ENCODE data around the gene ERC2.

The ERC2 gene

GRCh38 chr3:55554634-55555425, 913.4 kb downstream of the ERC2 start:
- no peak overlapping the region for H3K4me3 ChIP-seq (replicated peaks; ENCODE audit: low read depth, low read length)
- DNase-seq (ENCODE audit: extremely low read depth, low read depth), result peak; percentile 78

DNA sequence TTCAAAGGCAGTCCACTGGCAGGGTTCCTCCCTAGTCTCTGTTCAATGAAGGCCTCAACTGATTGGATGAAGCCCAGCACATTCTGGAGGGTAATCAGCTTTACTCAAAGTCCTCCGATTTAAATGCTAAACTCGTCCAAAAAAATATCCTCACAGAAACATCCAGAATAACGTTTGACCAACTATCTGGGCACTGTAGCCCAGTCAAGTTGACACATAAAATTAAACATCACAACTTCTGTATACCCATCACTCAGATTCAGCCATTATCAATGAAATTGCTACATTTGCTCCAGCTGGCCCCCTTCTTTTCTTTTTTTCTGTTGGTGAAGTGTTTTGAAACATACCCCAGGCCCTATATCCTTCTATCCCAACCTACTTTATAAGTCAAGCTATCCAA, 916.6 kb downstream of the ERC2 start:
- TF ChIP-seq CTCF (IDR thresholded peaks at IDR 0.05; ENCODE audit: low read depth, low read length, missing control alignments), result no peak
- H3K4me3 ChIP-seq (replicated peaks; ENCODE audit: low read depth, low read length), result no peak overlapping the region
- DNase-seq (ENCODE audit: extremely low read depth, low read depth), result no peak

More at GRCh38 chr3:55554634-55555425, 913.4 kb downstream of the ERC2 start:
- TF ChIP-seq CTCF (IDR thresholded peaks at IDR 0.05; ENCODE audit: low read depth, low read length, missing control alignments), result no peak

DNA sequence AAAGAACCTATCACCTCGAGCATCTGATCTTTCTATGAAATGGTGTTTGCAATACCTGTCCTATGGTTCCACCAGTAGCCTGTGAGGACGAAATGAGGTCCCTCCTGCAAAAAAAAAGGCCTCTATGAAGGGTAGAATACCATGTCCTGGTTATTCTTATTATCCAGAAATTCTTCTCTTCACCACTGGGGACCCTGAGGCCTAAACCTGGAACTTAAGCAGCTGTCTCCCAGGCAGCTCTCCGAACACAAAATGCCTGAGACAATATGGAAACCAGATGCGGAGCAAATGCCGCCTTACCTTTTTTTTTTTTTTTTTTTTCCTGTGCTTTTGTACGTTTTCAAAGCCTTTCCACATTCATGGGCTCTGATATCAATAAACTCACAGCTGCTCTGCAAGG, 919.1 kb downstream of the ERC2 start:
- peak; percentile 50 for TF ChIP-seq CTCF (IDR thresholded peaks at IDR 0.05; ENCODE audit: low read depth, low read length, missing control alignments)
- H3K4me3 ChIP-seq (replicated peaks; ENCODE audit: low read depth, low read length), result no peak overlapping the region
- peak; percentile 77 for DNase-seq (ENCODE audit: extremely low read depth, low read depth)

- H3K4me3 ChIP-seq (replicated peaks; ENCODE audit: low read depth, low read length), result no peak overlapping the region
- TF ChIP-seq CTCF (IDR thresholded peaks at IDR 0.05; ENCODE audit: low read depth, low read length, missing control alignments), result no peak
- DNase-seq (ENCODE audit: extremely low read depth, low read depth), result no peak
Observed at GRCh38 chr3:55546866-55547669, 921.2 kb downstream of the ERC2 start.

GRCh38 chr3:55545995-55546394, 922.3 kb downstream of the ERC2 start:
- no peak for DNase-seq (ENCODE audit: extremely low read depth, low read depth)
- H3K4me3 ChIP-seq (replicated peaks; ENCODE audit: low read depth, low read length), result no peak overlapping the region
- no peak for TF ChIP-seq CTCF (IDR thresholded peaks at IDR 0.05; ENCODE audit: low read depth, low read length, missing control alignments)

DNA sequence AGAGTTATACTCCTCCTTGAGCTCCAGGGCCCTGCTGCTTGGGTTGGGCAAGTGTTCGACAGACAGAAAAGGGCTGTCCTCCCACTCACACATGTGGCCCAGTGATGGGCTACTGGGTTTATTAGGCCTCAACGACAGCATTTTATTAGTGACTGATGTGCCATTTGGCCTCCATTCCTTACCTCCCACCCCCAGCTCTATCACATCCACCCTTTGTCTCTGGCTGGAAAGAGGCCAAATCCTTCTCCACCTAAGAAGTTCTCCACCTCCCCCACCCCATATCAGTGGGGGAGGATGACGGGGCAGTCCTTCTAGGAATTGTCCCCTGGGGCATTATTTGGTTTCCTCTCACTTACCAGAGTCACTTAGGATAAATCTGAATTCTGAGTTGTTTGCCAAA, 924.0 kb downstream of the ERC2 start:
- TF ChIP-seq CTCF (IDR thresholded peaks at IDR 0.05; ENCODE audit: low read depth, low read length, missing control alignments), result no peak
- DNase-seq (ENCODE audit: extremely low read depth, low read depth), result no peak
- no peak overlapping the region for H3K4me3 ChIP-seq (replicated peaks; ENCODE audit: low read depth, low read length)
